ENCODE results near the gene DUSP22.

- no peak for TF ChIP-seq TAF1 (IDR thresholded peaks at IDR 0.05; ENCODE audit: borderline replicate concordance, low read depth, low read length)
- TF ChIP-seq CTCF (IDR thresholded peaks at IDR 0.05): no peak
- no peak for TF ChIP-seq FOSL2 (IDR thresholded peaks at IDR 0.05; ENCODE audit: borderline replicate concordance, low read depth)
- TF ChIP-seq GABPA (IDR thresholded peaks at IDR 0.05; ENCODE audit: low read depth): no peak
These were observed 24.4 kb downstream of the DUSP22 start for GRCh38 chr6:316753-317038.
